CD4-positive, alpha-beta T cell treated with Interleukin-15 for 1 hour (primary cell): ENCODE results near the gene TMEM116.
"Not testable (repeated sequence)": the region's sequence is repeated elsewhere in the genome, so short reads cannot be mapped to it uniquely, and the experiment has no call there.

ENCODE experiments used
- DNase-seq: peaks from one replicate; pipeline ENCODE4 v3.0.0-alpha.2; 2020

Gene TMEM116

GRCh38 chr12:111975161-111975931, 37.6 kb downstream of the TMEM116 start:
- DNase-seq = no peak

- DNase-seq = no peak
These were observed 41.2 kb downstream of the TMEM116 start for GRCh38 chr12:111971800-111972199.

- no peak for DNase-seq
These were observed 48.0 kb downstream of the TMEM116 start for GRCh38 chr12:111964935-111965334.

- not testable (repeated sequence) for DNase-seq
These were observed 53.4 kb downstream of the TMEM116 start for GRCh38 chr12:111959518-111959917.

GRCh38 chr12:111957224-111957623, 55.7 kb downstream of the TMEM116 start:
- DNase-seq = not testable (repeated sequence)

- no peak for DNase-seq
These were observed 58.0 kb downstream of the TMEM116 start for GRCh38 chr12:111954969-111955368.

- DNase-seq = no peak
These were observed 59.5 kb downstream of the TMEM116 start for GRCh38 chr12:111953455-111953854.

- DNase-seq = not testable (repeated sequence)
These were observed 60.7 kb downstream of the TMEM116 start for GRCh38 chr12:111952084-111952787.

- DNase-seq = not testable (repeated sequence)
These were observed 61.8 kb downstream of the TMEM116 start for GRCh38 chr12:111950961-111951676.

GRCh38 chr12:111943929-111944328, 69.0 kb downstream of the TMEM116 start:
- DNase-seq = no peak

- no peak for DNase-seq
These were observed 70.4 kb downstream of the TMEM116 start for GRCh38 chr12:111942557-111942956.

- no peak for DNase-seq
These were observed 75.5 kb downstream of the TMEM116 start for GRCh38 chr12:111937429-111937828.

- no peak for DNase-seq
These were observed 76.1 kb downstream of the TMEM116 start for GRCh38 chr12:111936869-111937268.

- no peak for DNase-seq
These were observed 80.7 kb downstream of the TMEM116 start for GRCh38 chr12:111932241-111932640.

GRCh38 chr12:111927346-111927745, 85.6 kb downstream of the TMEM116 start:
- DNase-seq = no peak

- no peak for DNase-seq
These were observed 86.3 kb downstream of the TMEM116 start for GRCh38 chr12:111926631-111927030.

- DNase-seq = no peak
These were observed 87.8 kb downstream of the TMEM116 start for GRCh38 chr12:111925171-111925570.

GRCh38 chr12:111907740-111908139, 105.2 kb downstream of the TMEM116 start:
- DNase-seq = no peak

GRCh38 chr12:111905502-111905901, 107.5 kb downstream of the TMEM116 start:
- no peak for DNase-seq

GRCh38 chr12:111904446-111904975, 108.5 kb downstream of the TMEM116 start:
- DNase-seq = no peak

- no peak for DNase-seq
These were observed 111.8 kb downstream of the TMEM116 start for GRCh38 chr12:111901182-111901581.

- no peak for DNase-seq
These were observed 118.4 kb downstream of the TMEM116 start for GRCh38 chr12:111894556-111894955.

- DNase-seq = no peak
These were observed 119.7 kb downstream of the TMEM116 start for GRCh38 chr12:111893287-111893686.
